HCT116 (cell line): Measurements from ENCODE around the gene CUEDC1.

ENCODE experiments used
- CTCF ChIP-seq, 3 experiments: fragments of 200-600 bp in 1 of 3; sonication (generic) in 1 of 3; IDR thresholded peaks in 2 of 3; conservative IDR thresholded peaks in 1 of 3; 2 replicates each; pipeline ENCODE4 v1.5.1; 2012 to 2017; ENCODE audit warnings: low read depth in 2 of 3, low read length in 2 of 3, antibody characterized with exemption in 1 of 3, borderline replicate concordance in 1 of 3, control low read depth in 1 of 3, mild to moderate bottlenecking in 1 of 3, mixed read lengths in 1 of 3, mixed run types in 1 of 3, moderate library complexity in 1 of 3; ENCODE audit not compliant: insufficient read depth in 1 of 3
- EZH2 ChIP-seq: fragments of 200-600 bp; sonication (generic); IDR thresholded peaks from 2 replicates; pipeline ENCODE4 v1.6.1; 2017; ENCODE audit warnings: antibody characterized with exemption, mixed run types
- POLR2A ChIP-seq: IDR thresholded peaks from 2 replicates; pipeline ENCODE4 v1.7.0; 2011; ENCODE audit warnings: borderline replicate concordance; ENCODE audit not compliant: insufficient read depth, insufficient read length; ENCODE audit errors: extremely low read depth
- POLR2AphosphoS5 ChIP-seq: IDR thresholded peaks from 2 replicates; pipeline ENCODE4 v1.6.1; 2011; ENCODE audit warnings: mild to moderate bottlenecking, low read depth, low read length, moderate library complexity
- SRF ChIP-seq: IDR thresholded peaks from 2 replicates; pipeline ENCODE4 v1.6.1; 2012; ENCODE audit warnings: low read depth
- YY1 ChIP-seq: IDR thresholded peaks from 2 replicates; pipeline ENCODE4 v1.6.1; 2011; ENCODE audit warnings: low read length, low read depth, moderate library complexity, mild to moderate bottlenecking; ENCODE audit not compliant: insufficient replicate concordance; ENCODE audit errors: extremely low read depth

DNA sequence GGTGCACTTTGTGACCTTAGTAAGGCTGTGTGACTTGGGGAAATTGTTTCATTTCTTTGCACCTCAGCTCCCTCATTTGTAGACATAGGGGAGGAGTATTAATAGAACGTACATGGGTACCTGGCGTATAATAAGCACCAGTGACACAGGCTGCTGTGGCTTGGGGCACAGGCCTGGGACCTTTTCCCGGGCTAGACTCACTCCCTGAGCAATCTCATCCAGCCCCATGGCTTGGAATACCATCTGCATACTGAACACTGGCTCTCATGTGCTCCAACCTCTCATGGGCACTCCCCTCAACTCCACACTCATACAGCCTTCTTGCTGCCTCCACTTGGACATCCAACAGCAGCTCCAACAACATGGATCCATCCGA lies 64.4 kb downstream of the CUEDC1 start:
- TF ChIP-seq YY1 (no peak), CTCF (IDR thresholded peaks at IDR 0.05 in 2 of 3, conservative IDR thresholded peaks at IDR 0.05 in 1 of 3; ENCODE audit: borderline replicate concordance in 1 of 3, insufficient read depth in 1 of 3, low read depth in 2 of 3, low read length in 2 of 3) (no peak), SRF (no peak), EZH2 (no peak), POLR2A (no peak), POLR2AphosphoS5 (no peak)
